GM12891 (cell line): Measurements from ENCODE around the gene SEPTIN12.

Experiments
- POLR2AphosphoS5 ChIP-seq: IDR thresholded peaks from 2 replicates; pipeline ENCODE4 v1.6.1; 2011; ENCODE audit warnings: low read depth, low read length, control low read depth
- TAF1 ChIP-seq: IDR thresholded peaks from 2 replicates; pipeline ENCODE4 v1.6.1; 2011; ENCODE audit warnings: low read depth, low read length, control low read depth

- TF ChIP-seq POLR2AphosphoS5 (no peak), TAF1 (no peak)
Observed at GRCh38 chr16:4813251-4814003, 25.3 kb upstream of the SEPTIN12 start.
